A549 (cell line): Measurements from ENCODE around the gene MAN2B2. TPM values are rescaled to one million over a fixed set of nuclear protein-coding genes. Genes with fewer than 3 reads are reported as not detected.

Experiments used
- ATAC-seq, 2 experiments: fragments of 200-7000 bp in 1 of 2; fragments of >200 bp in 1 of 2; cut with Nextera tagmentation in 1 of 2; cut with Tn5 transposase in 1 of 2; 3 replicates each; pipeline versions ENCODE4 v1.8.0 to v1.9.1; 2018 to 2020; ENCODE audit warnings: mild to moderate bottlenecking in 1 of 2, moderate library complexity in 1 of 2
- CTCF ChIA-PET: fragments of 300-600 bp; sonication (Branson Sonifier 250); formaldehyde crosslinking; extraction: SDS; loops from one replicate; lab custom pipeline; 2021; ENCODE audit warnings: antibody characterized with exemption, inconsistent platforms; lab: Yijun Ruan, JAX
- POLR2A ChIA-PET: fragments of 350-600 bp; formaldehyde crosslinking; extraction: SDS; loops from one replicate; lab custom pipeline; 2021; ENCODE audit warnings: antibody characterized with exemption, inconsistent platforms; lab: Yijun Ruan, JAX
- DNase-seq, 2 experiments: peaks; one replicate each; pipeline versions ENCODE4 v3.0.0 to v3.0.0-alpha.2; 2011 to 2016; ENCODE audit warnings: low read depth in 1 of 2, low spot score in 1 of 2
- FAIRE-seq: peaks from 2 replicates; lab custom pipeline; 2011; peaks lifted over from hg19 to GRCh38; lab: Jason Lieb, UNC
- H3K27ac ChIP-seq, 2 experiments: fragments of >200 bp; sonication (Bioruptor Twin); formaldehyde crosslinking; 3 replicates each; pipeline ENCODE4 v1.5.1; 2016 to 2017
- H3K4me1 ChIP-seq: fragments of >200 bp; sonication (Bioruptor Twin); formaldehyde crosslinking; 3 replicates; pipeline ENCODE4 v1.6.1; 2016
- H3K4me2 ChIP-seq: fragments of >200 bp; sonication (Bioruptor Twin); formaldehyde crosslinking; 3 replicates; pipeline ENCODE4 v1.6.1; 2016
- H3K4me3 ChIP-seq: fragments of >200 bp; sonication (Bioruptor Twin); formaldehyde crosslinking; 3 replicates; pipeline ENCODE4 v1.5.1; 2016
- H3K9me3 ChIP-seq: fragments of >200 bp; sonication (Bioruptor Twin); formaldehyde crosslinking; 3 replicates; pipeline ENCODE4 v1.6.1; 2016
- BHLHE40 ChIP-seq: IDR thresholded peaks from 2 replicates; pipeline ENCODE4 v1.6.1; 2012; ENCODE audit warnings: low read depth, low read length, inconsistent platforms
- CBX2 ChIP-seq: fragments of 200-600 bp; sonication (generic); IDR thresholded peaks from 2 replicates; pipeline ENCODE4 v1.6.1; 2016; ENCODE audit warnings: low read depth, mild to moderate bottlenecking, borderline replicate concordance
- CEBPB ChIP-seq, 2 experiments: fragments of >200 bp in 1 of 2; sonication (Bioruptor Twin) in 1 of 2; formaldehyde crosslinking in 1 of 2; IDR thresholded peaks; 2 replicates each; pipeline ENCODE4 v1.6.1; 2012 to 2016
- CHD2 ChIP-seq: fragments of 150-350 bp; IDR thresholded peaks from 2 replicates; pipeline ENCODE4 v1.6.1; 2014; ENCODE audit warnings: low read length; ENCODE audit not compliant: partially characterized antibody
- ESRRA ChIP-seq: fragments of 150-350 bp; IDR thresholded peaks from 2 replicates; pipeline ENCODE4 v1.6.1; 2014; ENCODE audit warnings: mild to moderate bottlenecking, low read length, borderline replicate concordance
- FOSB ChIP-seq: fragments of 250-450 bp; sonication (Bioruptor Pico); IDR thresholded peaks from 2 replicates; pipeline ENCODE4 v1.5.0; 2020; ENCODE audit warnings: mild to moderate bottlenecking, moderate library complexity
- HEYL ChIP-seq: fragments of 250-450 bp; sonication (Bioruptor Pico); IDR thresholded peaks from 2 replicates; pipeline ENCODE4 v1.8.0; 2021; ENCODE audit warnings: mild to moderate bottlenecking, moderate library complexity
- HOXB13 ChIP-seq: fragments of 250-450 bp; sonication (Bioruptor Pico); IDR thresholded peaks from 2 replicates; pipeline ENCODE4 v1.5.0; 2020; ENCODE audit warnings: low read depth, mild to moderate bottlenecking, moderate library complexity
- HOXB5 ChIP-seq: fragments of 250-450 bp; sonication (Bioruptor Pico); IDR thresholded peaks from 2 replicates; pipeline ENCODE4 v1.5.0; 2020; ENCODE audit warnings: mild to moderate bottlenecking, moderate library complexity
- JUN ChIP-seq, 2 experiments: fragments of >200 bp; sonication (Bioruptor Twin); formaldehyde crosslinking; IDR thresholded peaks; 2 replicates in 1 of 2; 3 replicates in 1 of 2; pipeline ENCODE4 v1.6.1; 2016 to 2017
- MAX ChIP-seq: IDR thresholded peaks from 2 replicates; pipeline ENCODE4 v1.6.1; 2012
- NFE2L2 ChIP-seq: fragments of 150-350 bp; conservative IDR thresholded peaks from 2 replicates; pipeline ENCODE4 v1.6.1; 2014; ENCODE audit warnings: low read length
- POLR2A ChIP-seq: IDR thresholded peaks from 2 replicates; pipeline ENCODE4 v1.6.1; 2012; ENCODE audit warnings: mild to moderate bottlenecking, low read length
- POLR2AphosphoS2 ChIP-seq: conservative IDR thresholded peaks from 2 replicates; pipeline ENCODE4 v1.6.1; 2012; ENCODE audit warnings: low read length, improper control_type of control experiment, inconsistent platforms
- RAD21 ChIP-seq, 2 experiments: fragments of >200 bp in 1 of 2; sonication (Bioruptor Twin) in 1 of 2; formaldehyde crosslinking in 1 of 2; IDR thresholded peaks in 1 of 2; conservative IDR thresholded peaks in 1 of 2; 2 replicates in 1 of 2; 3 replicates in 1 of 2; pipeline ENCODE4 v1.6.1; 2012 to 2018; ENCODE audit warnings: inconsistent platforms in 1 of 2
- RARB ChIP-seq: fragments of 250-450 bp; sonication (Bioruptor Pico); IDR thresholded peaks from 2 replicates; pipeline ENCODE4 v1.8.0; 2021; ENCODE audit warnings: mild to moderate bottlenecking, moderate library complexity
- RCOR1 ChIP-seq: fragments of 150-350 bp; IDR thresholded peaks from 2 replicates; pipeline ENCODE4 v1.6.1; 2014; ENCODE audit warnings: antibody characterized with exemption, low read length, low read depth
- REST ChIP-seq: fragments of 200-600 bp; sonication (generic); IDR thresholded peaks from 2 replicates; pipeline ENCODE4 v1.6.1; 2016; ENCODE audit warnings: antibody characterized with exemption, mild to moderate bottlenecking, moderate library complexity
- RFX5 ChIP-seq: fragments of 450-650 bp; IDR thresholded peaks from 2 replicates; pipeline ENCODE4 v1.7.1; 2014; ENCODE audit warnings: antibody characterized with exemption, mild to moderate bottlenecking, moderate library complexity
- SREBF2 ChIP-seq: fragments of 450-650 bp; IDR thresholded peaks from 2 replicates; pipeline ENCODE4 v1.6.1; 2014; ENCODE audit warnings: mild to moderate bottlenecking, moderate library complexity
- TP53 ChIP-seq: fragments of 250-450 bp; sonication (Bioruptor Pico); IDR thresholded peaks from 2 replicates; pipeline ENCODE4 v1.5.0; 2021; ENCODE audit warnings: mild to moderate bottlenecking, moderate library complexity
- ZC3H11A ChIP-seq: fragments of 450-650 bp; IDR thresholded peaks from 2 replicates; pipeline ENCODE4 v1.6.1; 2014; ENCODE audit warnings: antibody characterized with exemption, mild to moderate bottlenecking
- WGBS: methylation state at CpG from one replicate; pipeline ENCODE4 v1.1.6; 2017; ENCODE audit errors: missing lambda C conversion rate; 5-methylcytosine and 5-hydroxymethylcytosine counted together
- polyA plus RNA-seq, 4 experiments: library from polyadenylated mRNA; depleted of rRNA in 3 of 4; stranded (reverse); fragments of >200 nt; fragmentation: RNase III in 1 of 4; extraction: RNeasy Plus Mini Kit Qiagen cat#74134 plus additional on column Dnase treatment in 1 of 4; gene quantifications; 2 replicates in 3 of 4; 3 replicates in 1 of 4; pipeline ENCODE4 v1.2.3, GENCODE V29; 2011 to 2017
- TF ChIP-seq, protein P1 (sequence below): fragments of 450-650 bp; IDR thresholded peaks from 2 replicates; pipeline ENCODE4 v1.6.1; 2014; ENCODE audit warnings: antibody characterized with exemption
- TF ChIP-seq, protein P2 (sequence below): IDR thresholded peaks from 2 replicates; pipeline ENCODE4 v1.6.1; 2012; ENCODE audit warnings: low read depth, borderline replicate concordance
- TF ChIP-seq, protein P3 (sequence below): fragments of >200 bp; sonication (Bioruptor Twin); formaldehyde crosslinking; IDR thresholded peaks from 2 replicates; pipeline ENCODE4 v1.6.1; 2016

MAN2B2 gene
- polyA plus RNA-seq, 2 of the 4 experiments (the other 2 are of a cell fraction), result 6.3 to 8.4 TPM

DNA sequence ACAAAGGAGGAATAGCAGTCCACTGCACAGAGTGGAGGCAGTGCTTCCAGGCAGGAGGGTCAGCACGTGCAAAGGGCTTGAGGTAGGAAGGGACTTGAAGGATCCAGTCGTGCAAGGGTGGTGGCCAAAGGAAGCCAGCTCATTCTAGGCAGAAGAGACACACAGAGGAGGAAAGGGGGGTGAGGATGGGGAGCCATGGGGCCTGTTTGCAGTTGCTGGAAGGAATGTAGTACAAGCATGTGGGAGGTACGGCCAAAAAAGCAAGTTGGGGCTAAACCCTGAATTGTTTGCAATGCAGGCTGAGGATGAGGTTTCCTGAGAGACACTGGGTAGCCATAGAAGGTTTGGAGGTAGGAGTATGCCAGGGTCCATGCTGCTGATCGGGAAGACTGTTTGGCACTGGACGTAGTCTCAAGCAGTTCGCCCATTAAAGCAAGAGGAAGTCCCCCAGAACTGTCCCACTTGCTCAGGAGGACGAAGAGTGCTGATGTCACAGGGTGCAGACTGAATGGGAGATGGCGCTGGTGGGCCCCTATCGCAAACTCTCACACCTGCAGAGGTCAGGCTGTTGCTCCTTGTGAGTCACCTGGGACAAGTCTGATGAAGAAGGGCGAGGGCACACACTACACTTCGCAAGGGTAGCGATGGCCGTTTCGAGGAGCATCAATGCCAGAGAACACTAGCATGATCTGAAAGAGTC, 9.1 kb upstream of the MAN2B2 start:
- CTCF ChIA-PET, result no interaction called here
- POLR2A ChIA-PET, result no interaction called here
- ATAC-seq (no peak), FAIRE-seq (no peak), DNase-seq (no peak)
- TF ChIP-seq CEBPB (IDR thresholded peaks at IDR 0.05) (no peak), HOXB5 (CRISPR knock-in tag) (no peak), RCOR1 (no peak), RARB (CRISPR knock-in tag) (no peak), REST (no peak), POLR2A (no peak), NFE2L2 (no peak), CHD2 (no peak)
- TF ChIP-seq, protein P1, sequence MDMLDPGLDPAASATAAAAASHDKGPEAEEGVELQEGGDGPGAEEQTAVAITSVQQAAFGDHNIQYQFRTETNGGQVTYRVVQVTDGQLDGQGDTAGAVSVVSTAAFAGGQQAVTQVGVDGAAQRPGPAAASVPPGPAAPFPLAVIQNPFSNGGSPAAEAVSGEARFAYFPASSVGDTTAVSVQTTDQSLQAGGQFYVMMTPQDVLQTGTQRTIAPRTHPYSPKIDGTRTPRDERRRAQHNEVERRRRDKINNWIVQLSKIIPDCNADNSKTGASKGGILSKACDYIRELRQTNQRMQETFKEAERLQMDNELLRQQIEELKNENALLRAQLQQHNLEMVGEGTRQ, result no peak
- H3K4me1 ChIP-seq, result peaks cover 15% of the 10 kb centered on the region
- H3K4me3 ChIP-seq, result no peak overlapping the region
- no peak overlapping the region for H3K27ac ChIP-seq
- H3K9me3 ChIP-seq, result no peaks in the 10 kb centered on the region
- WGBS, result 79% methylated on average over 14 of the region's 14 CpGs
- no peak overlapping the region for H3K4me2 ChIP-seq

- no peak overlapping the region for H3K4me2 ChIP-seq
- ATAC-seq (no peak), FAIRE-seq (no peak), DNase-seq (no peak)
- TF ChIP-seq TP53 (CRISPR knock-in tag) (no peak), RFX5 (no peak), HOXB13 (CRISPR knock-in tag) (no peak), POLR2AphosphoS2 (no peak), SREBF2 (no peak), BHLHE40 (no peak), HEYL (CRISPR knock-in tag) (no peak), ESRRA (no peak), MAX (no peak), RAD21 (conservative IDR thresholded peaks at IDR 0.05 in 1 of 2, IDR thresholded peaks at IDR 0.05 in 1 of 2) (no peak), FOSB (no peak), CBX2 (no peak), RCOR1 (no peak), ZC3H11A (no peak), REST (no peak), JUN (IDR thresholded peaks at IDR 0.05) (no peak)
- TF ChIP-seq, protein P2, sequence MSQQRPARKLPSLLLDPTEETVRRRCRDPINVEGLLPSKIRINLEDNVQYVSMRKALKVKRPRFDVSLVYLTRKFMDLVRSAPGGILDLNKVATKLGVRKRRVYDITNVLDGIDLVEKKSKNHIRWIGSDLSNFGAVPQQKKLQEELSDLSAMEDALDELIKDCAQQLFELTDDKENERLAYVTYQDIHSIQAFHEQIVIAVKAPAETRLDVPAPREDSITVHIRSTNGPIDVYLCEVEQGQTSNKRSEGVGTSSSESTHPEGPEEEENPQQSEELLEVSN, result no peak
- TF ChIP-seq, protein P1, result no peak
- TF ChIP-seq, protein P3, sequence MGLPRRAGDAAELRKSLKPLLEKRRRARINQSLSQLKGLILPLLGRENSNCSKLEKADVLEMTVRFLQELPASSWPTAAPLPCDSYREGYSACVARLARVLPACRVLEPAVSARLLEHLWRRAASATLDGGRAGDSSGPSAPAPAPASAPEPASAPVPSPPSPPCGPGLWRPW, result no peak
- H3K4me1 ChIP-seq, result peaks cover 15% of the 10 kb centered on the region
- H3K27ac ChIP-seq, result no peak overlapping the region
- POLR2A ChIA-PET, result interaction anchor here (0.5 kb wide), 1 partner anchor 467 kb away, joined by 3 read pairs; no protein-coding TSS in a partner anchor
- CTCF ChIA-PET, result interaction anchor here (1.7 kb wide), 1 partner anchor 235 kb away, joined by 5 read pairs; no protein-coding TSS in a partner anchor
- H3K4me3 ChIP-seq, result no peak overlapping the region
- H3K9me3 ChIP-seq, result no peaks in the 10 kb centered on the region
- WGBS, result 69% methylated on average over 13 of the region's 13 CpGs
Observed at GRCh38 chr4:6566391-6567190, 8.4 kb upstream of the MAN2B2 start.
